ENCODE data around the gene CDK16.
A peak's percentile ranks its signal among the peaks of the same experiment; 100 is the strongest.

Gene CDK16

GRCh38 chrX:47228550-47229270 lies 10.2 kb downstream of the CDK16 start:
- DNase-seq = no peak

DNA sequence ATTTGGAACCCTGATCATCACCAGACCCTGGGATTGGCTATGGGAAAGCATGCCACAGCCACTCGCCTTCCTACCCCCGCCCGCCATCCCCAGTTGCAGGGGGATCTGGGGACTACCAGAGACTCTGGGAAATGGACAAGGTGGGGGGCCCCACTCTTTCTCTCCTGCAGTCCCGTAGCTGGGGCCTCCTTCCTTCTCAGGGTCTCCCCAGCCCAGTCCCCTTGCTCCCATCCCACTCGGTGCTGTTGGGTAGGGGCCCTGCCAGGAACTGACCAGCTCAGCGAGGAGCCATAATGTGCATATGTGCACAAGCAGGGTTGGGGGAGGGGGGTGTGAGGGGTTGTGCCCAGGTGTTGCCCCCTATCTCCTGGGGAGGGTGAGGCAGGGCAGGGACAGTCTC lies 10.9 kb downstream of the CDK16 start:
- DNase-seq = no peak

GRCh38 chrX:47230136-47230868 lies 11.8 kb downstream of the CDK16 start:
- DNase-seq = no peak

GRCh38 chrX:47231167-47231566 lies 12.7 kb downstream of the CDK16 start:
- DNase-seq = no peak

GRCh38 chrX:47232197-47232802 lies 13.8 kb downstream of the CDK16 start:
- no peak for DNase-seq

DNA sequence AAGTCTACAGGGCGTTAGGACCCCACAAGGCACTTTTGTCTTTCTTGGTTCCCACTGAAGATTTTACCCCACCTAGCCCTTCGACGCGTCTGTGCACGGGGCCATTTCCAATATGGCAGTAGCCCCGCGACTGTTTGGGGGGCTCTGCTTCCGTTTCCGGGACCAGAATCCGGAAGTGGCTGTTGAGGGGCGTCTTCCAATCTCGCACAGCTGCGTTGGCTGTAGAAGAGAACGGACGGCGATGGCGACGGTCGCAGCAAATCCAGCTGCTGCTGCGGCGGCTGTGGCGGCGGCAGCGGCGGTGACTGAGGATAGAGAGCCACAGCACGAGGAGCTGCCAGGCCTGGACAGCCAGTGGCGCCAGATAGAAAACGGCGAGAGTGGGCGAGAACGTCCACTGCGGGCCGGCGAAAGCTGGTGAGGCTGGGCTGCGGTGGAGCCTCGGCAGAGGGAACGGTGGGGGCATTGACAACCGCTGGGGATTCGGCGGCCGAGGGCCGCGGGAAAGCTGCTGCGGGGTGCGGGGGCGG lies 14.4 kb downstream of the CDK16 start, which contains the start of gene USP11:
USP11 (plus strand) TSS at position 207 of the 530 bp plus-strand sequence; CDS start at position 242, 35 bp downstream.
- peak; percentile 9 for DNase-seq

- peak; percentile 92 for DNase-seq
Observed at GRCh38 chrX:47233333-47234113, 15.0 kb downstream of the CDK16 start.

DNA sequence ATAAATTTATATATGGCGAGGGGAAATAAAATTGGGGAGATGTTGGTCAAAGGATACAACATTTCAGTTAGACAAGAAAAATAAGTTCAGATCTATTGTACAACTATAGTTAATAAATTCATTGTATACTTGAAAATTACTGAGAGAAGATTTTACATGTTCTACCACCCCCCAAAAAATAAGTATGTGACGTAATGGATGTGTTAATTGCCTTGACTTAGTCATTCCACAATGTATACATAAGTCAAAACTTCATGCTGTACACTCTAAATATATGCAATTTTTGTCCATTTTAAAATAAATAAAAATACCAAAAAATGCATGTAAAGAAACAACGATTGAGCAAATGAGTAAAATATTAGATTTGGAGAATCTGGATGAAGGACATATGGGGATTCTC lies 16.1 kb downstream of the CDK16 start:
- DNase-seq = no peak

DNA sequence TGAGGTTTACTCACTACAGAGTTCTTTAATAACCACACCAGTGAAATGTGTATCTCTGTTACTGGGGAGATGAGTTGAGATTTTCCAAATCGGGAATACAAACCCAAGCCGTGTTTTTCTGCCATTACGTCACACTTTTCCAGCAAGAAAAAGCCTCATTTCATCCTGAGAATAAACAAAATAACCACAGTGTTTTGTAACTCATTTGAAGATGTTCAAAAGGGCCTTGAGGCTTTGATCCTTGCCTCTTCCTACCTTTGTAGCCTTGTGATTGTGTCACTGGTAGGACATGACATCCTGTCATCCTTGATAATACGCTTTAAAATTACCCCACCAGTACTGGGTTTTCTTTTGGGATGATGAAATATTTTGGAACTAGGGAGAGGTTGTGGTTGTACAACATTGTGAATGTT lies 17.2 kb downstream of the CDK16 start:
- DNase-seq = no peak

GRCh38 chrX:47239199-47239598 lies 20.7 kb downstream of the CDK16 start:
- no peak for DNase-seq

DNA sequence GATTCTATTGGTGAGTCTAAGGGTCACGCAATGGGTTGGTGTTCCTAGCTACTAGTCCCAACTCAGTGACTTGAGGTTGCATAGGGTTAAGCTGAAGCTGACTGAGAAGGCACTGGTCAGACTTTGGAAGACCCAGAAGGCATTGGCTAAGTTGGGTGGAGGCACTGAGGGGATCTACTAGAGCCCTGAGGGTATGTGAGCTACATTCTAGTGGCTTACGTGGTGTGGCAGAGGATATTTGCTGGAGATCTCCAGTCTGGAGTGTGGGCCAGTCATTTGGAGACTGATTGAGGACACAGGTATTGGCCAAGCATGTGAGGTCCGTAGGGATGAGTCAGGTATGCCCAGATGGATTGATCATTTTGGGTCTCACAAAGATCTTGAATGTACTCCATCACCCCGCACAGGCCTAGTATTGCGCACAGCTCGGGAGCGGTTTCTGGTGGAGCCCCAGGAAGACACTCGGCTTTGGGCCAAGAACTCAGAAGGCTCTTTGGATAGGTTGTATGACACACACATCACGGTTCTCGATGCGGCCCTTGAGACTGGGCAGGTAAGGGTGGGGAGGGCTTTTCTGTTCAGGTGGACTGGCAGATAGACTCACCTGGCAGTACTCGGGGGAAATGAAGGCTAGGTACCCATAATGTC lies 21.5 kb downstream of the CDK16 start:
- no peak for DNase-seq

DNA sequence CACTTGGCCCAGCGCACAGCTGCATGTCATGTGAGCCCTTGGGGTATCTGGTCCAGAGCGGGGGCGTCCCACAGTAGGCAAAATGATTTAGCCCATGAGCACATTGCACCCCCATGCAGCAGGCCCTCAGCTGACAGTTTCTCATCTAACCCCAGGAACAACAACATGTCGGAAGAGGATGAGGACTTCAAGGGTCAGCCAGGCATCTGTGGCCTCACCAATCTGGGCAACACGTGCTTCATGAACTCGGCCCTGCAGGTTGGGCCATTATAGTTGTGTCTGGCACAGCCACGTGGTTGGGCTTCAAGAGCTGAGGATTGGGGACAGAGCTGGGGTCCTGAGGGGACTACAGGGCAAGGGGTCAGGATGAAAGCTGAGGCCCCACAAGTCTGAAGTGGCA lies 22.1 kb downstream of the CDK16 start:
- no peak for DNase-seq

- DNase-seq = no peak
Observed at GRCh38 chrX:47241201-47242011, 22.9 kb downstream of the CDK16 start.

GRCh38 chrX:47242321-47242720 lies 23.8 kb downstream of the CDK16 start:
- no peak for DNase-seq

DNA sequence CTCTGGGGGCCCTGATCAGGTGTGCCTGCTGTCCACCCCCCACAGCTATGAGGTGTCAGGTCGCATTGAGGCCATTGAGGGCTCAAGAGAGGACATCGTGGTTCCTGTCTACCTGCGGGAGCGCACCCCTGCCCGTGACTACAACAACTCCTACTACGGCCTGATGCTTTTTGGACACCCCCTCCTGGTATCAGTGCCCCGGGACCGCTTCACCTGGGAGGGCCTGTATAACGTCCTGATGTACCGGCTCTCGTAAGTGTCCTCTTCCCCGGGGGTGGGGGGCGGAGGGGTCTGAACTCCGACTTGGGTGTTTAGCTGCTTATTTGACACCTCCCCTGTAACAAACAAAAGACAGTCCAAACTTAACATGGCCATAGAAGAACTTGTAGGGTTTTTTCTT lies 24.9 kb downstream of the CDK16 start:
- no peak for DNase-seq

GRCh38 chrX:47244676-47245075 lies 26.2 kb downstream of the CDK16 start:
- DNase-seq = no peak

DNA sequence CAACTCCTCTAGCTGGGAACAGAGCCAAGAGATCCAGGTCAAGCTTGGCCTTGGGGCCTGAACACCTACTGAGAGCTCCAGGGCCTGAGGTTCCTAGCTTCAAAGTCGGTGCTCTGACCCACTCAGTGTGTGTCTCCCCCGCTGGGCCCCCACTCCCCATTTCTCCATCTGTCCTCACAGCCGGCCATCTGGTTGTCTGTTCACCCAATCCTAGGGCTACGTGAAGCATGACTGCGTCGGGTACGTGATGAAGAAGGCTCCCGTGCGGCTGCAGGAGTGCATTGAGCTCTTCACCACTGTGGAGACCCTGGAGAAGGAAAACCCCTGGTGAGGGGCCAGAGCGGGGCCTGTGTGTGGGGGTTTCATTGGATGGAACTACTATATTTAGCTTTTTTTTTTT lies 26.7 kb downstream of the CDK16 start:
- no peak for DNase-seq

- DNase-seq = no peak
Observed at GRCh38 chrX:47247206-47247998, 28.9 kb downstream of the CDK16 start.

DNA sequence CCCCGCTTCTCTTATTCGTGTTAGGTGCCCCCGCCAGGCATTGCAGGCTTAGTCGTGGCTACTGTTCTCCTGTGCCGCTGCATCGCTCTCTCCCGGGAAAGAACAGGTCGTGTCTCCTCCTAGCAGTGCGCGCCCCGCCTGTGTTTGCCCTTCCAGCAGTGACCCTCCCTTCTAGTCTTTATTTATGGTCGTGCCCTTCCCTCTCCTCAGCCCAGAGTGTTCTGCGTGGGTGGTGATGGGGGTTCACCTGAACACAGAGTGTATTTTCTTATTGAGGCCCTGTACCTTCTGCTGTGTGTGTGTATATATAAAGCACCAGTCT lies 29.5 kb downstream of the CDK16 start:
- no peak for DNase-seq

- DNase-seq = no peak
Observed at GRCh38 chrX:47248576-47248975, 30.1 kb downstream of the CDK16 start.

DNA sequence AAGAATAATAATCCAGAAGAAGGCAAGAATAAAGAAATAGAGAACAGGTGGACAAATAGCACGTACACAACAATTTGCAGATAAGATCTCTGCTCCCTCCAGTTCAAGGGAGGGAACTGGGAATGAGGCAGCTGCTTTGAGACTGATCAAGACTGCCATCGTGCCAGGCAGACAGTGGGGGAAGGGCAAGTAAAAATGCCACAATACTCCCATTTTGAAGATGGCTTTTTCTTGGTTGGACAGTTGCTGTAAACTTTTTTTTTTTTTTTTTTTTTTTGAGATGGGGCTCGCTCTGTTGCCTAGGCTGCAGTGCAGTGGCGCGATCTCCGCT lies 31.5 kb downstream of the CDK16 start:
- no peak for DNase-seq
